Measurements from ENCODE around the gene PLPP4. TPM values are rescaled to one million over a fixed set of nuclear protein-coding genes. Genes with fewer than 3 reads are reported as not detected.

The PLPP4 gene
- polyA plus RNA-seq, 3 donors: not detected

DNA sequence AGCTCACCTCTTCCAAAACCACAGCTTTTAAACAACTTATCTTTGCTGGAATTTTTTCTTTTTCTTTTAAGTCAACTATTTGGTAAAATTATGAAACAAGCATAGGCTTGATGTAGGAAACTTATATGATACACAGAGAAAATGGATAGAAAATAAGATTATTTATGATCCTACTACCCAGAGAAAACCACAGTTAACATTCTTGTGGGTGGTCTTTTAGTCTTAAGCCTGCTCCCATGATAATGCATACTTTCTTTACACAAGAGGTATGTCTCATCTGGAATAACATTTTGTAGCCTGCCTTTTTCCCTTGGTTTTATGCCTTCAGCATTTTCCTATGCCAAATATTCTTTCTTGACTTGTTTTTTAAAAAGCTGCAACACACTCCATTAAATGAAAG is 21.4 kb downstream of the PLPP4 start:
- no peaks in the 10 kb centered on the region for H4K20me1 ChIP-seq (ENCODE audit: insufficient read depth, low read length)
- Mint-ChIP-seq H3K27me3 (ENCODE audit: low read depth in 3 of 3) (peaks cover 3 to 12% (median 4%) of the 10 kb centered on the region in 3 donors), H3K36me3 (no peaks in the 10 kb centered on the region), H3K4me3 (no peak overlapping the region), H3K27ac (no peak overlapping the region), H3K9me3 (peaks cover 7 to 22% (median 15%) of the 10 kb centered on the region in 7 donors), H3K4me1 (no peaks in the 10 kb centered on the region)
- H3K36me3 ChIP-seq (replicated peaks in 1 of 2; ENCODE audit: control insufficient read depth in 1 of 2, insufficient read depth in 2 of 2, low read length in 2 of 2): no peaks in the 10 kb centered on the region
- H3K9me3 ChIP-seq (replicated peaks in 1 of 2; ENCODE audit: control insufficient read depth in 1 of 2, insufficient read depth in 1 of 2, low read length in 2 of 2): peaks cover 1 to 7% of the 10 kb centered on the region in 2 donors
- no peaks in the 10 kb centered on the region for H3K79me2 ChIP-seq (ENCODE audit: insufficient read depth, low read length)
- H3K9ac ChIP-seq (ENCODE audit: insufficient read depth, low read length, poor library complexity, severe bottlenecking): no peak overlapping the region
- no peak overlapping the region for H2AFZ ChIP-seq (ENCODE audit: insufficient read depth, low read depth, low read length, poor library complexity, severe bottlenecking)
- H3K4me2 ChIP-seq (replicated peaks; ENCODE audit: extremely low read depth, low read length, poor library complexity, severe bottlenecking): no peak overlapping the region
- H3K27me3 ChIP-seq (ENCODE audit: control insufficient read depth in 2 of 2, insufficient read depth in 2 of 2, low read length in 2 of 2): no peaks in the 10 kb centered on the region
- TF ChIP-seq CTCF (IDR thresholded peaks at IDR 0.05): no peak
- DNase-seq: no peak
- intact Hi-C loops (cut with micrococcal nuclease): no loop called here
- H3K27ac ChIP-seq (ENCODE audit: low read depth in 1 of 2, low read length in 2 of 2): no peak overlapping the region
- no peaks in the 10 kb centered on the region for H3K4me1 ChIP-seq (ENCODE audit: control insufficient read depth in 1 of 2, insufficient read depth in 2 of 2, low read length in 2 of 2)
- H3K4me3 ChIP-seq (replicated peaks in 1 of 3; ENCODE audit: low read depth in 2 of 3, low read length in 3 of 3): no peak overlapping the region

DNA sequence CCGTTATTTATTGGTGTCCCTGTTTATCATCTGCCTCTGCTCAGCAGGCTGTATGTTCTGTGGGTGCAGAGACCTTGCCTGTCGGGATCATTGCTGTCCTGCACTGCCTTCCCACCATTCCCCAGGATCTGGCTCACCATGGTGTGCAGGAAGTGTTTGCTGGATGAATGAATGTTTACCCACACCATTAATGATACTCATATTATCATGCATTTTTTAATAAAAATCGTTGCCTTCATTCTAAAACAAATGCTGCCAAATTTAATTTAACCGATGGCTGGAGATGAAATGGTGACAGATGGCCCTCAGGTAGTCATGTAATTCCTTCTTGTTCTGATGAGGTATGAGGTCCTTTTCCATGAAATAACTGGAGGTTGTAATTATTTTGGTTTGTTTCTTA is 22.5 kb downstream of the PLPP4 start:
- peaks cover 3 to 12% (median 4%) of the 10 kb centered on the region in 3 donors for H3K27me3 Mint-ChIP-seq (ENCODE audit: low read depth in 3 of 3)
- no CpG with 5 or more reads among the region's 4 CpGs for WGBS (ENCODE audit: insufficient coverage)
- intact Hi-C loops (cut with micrococcal nuclease): no loop called here
- no peak for DNase-seq
- no peak overlapping the region for H3K4me3 ChIP-seq (replicated peaks in 1 of 3; ENCODE audit: low read depth in 2 of 3, low read length in 3 of 3)
- H3K27ac Mint-ChIP-seq: no peak overlapping the region
- no peaks in the 10 kb centered on the region for H4K20me1 ChIP-seq (ENCODE audit: insufficient read depth, low read length)
- no peak overlapping the region for H3K9ac ChIP-seq (ENCODE audit: insufficient read depth, low read length, poor library complexity, severe bottlenecking)
- peaks cover 7 to 19% (median 15%) of the 10 kb centered on the region in 7 donors for H3K9me3 Mint-ChIP-seq
- H3K4me1 Mint-ChIP-seq: no peaks in the 10 kb centered on the region
- H3K4me1 ChIP-seq (ENCODE audit: control insufficient read depth in 1 of 2, insufficient read depth in 2 of 2, low read length in 2 of 2): no peaks in the 10 kb centered on the region
- peaks cover 0 to 7% of the 10 kb centered on the region in 2 donors for H3K9me3 ChIP-seq (replicated peaks in 1 of 2; ENCODE audit: control insufficient read depth in 1 of 2, insufficient read depth in 1 of 2, low read length in 2 of 2)
- H3K27ac ChIP-seq (ENCODE audit: low read depth in 1 of 2, low read length in 2 of 2): no peak overlapping the region
- H3K27me3 ChIP-seq (ENCODE audit: control insufficient read depth in 2 of 2, insufficient read depth in 2 of 2, low read length in 2 of 2): no peaks in the 10 kb centered on the region
- H3K36me3 ChIP-seq (replicated peaks in 1 of 2; ENCODE audit: control insufficient read depth in 1 of 2, insufficient read depth in 2 of 2, low read length in 2 of 2): no peaks in the 10 kb centered on the region
- H3K4me2 ChIP-seq (replicated peaks; ENCODE audit: extremely low read depth, low read length, poor library complexity, severe bottlenecking): no peak overlapping the region
- H3K4me3 Mint-ChIP-seq: no peak overlapping the region
- H3K36me3 Mint-ChIP-seq: no peaks in the 10 kb centered on the region
- H2AFZ ChIP-seq (ENCODE audit: insufficient read depth, low read depth, low read length, poor library complexity, severe bottlenecking): no peak overlapping the region
- no peaks in the 10 kb centered on the region for H3K79me2 ChIP-seq (ENCODE audit: insufficient read depth, low read length)
- TF ChIP-seq CTCF (IDR thresholded peaks at IDR 0.05): no peak

All from CD14-positive monocyte (primary cell).